HepG2 (cell line): ENCODE results near the gene ACAD8. TPM values are rescaled to one million over a fixed set of nuclear protein-coding genes. Genes with fewer than 3 reads are reported as not detected.

Experiments
- ATAC-seq: fragments of 200-7000 bp; cut with Tn5 transposase; 3 replicates; pipeline ENCODE4 v1.9.1; 2020; ENCODE audit warnings: mild to moderate bottlenecking, moderate library complexity
- BruUV-seq: library from RNA; stranded (reverse); fragments of 400-500 nt; replicated peaks from 2 replicates; lab custom pipeline; 2021; lab: Mats Ljungman, UMichigan
- CTCF ChIA-PET: fragments of 300-600 bp; formaldehyde crosslinking; extraction: SDS; loops from one replicate; lab custom pipeline; 2021; ENCODE audit warnings: low total read pairs, inconsistent platforms, low intra/inter-chr PET ratio; lab: Yijun Ruan, JAX
- POLR2A ChIA-PET: fragments of 350-600 bp; sonication (Branson Sonifier 250); formaldehyde crosslinking; loops from one replicate; lab custom pipeline; 2020; ENCODE audit warnings: antibody characterized with exemption, inconsistent platforms; lab: Yijun Ruan, JAX
- DNase-seq: peaks from one replicate; pipeline ENCODE4 v3.0.0-alpha.2; 2015; ENCODE audit warnings: low spot score
- FAIRE-seq: peaks from 3 replicates; lab custom pipeline; 2011; peaks lifted over from hg19 to GRCh38; lab: Jason Lieb, UNC
- H2AFZ ChIP-seq: one replicate; pipeline ENCODE4 v1.6.1; 2011; ENCODE audit warnings: low read length, inconsistent platforms
- H3K27ac ChIP-seq: fragments of 300-600 bp; 3 replicates; pipeline ENCODE4 v1.8.0; 2011; ENCODE audit warnings: mixed run types, mild to moderate bottlenecking, mixed read lengths, low read length, inconsistent platforms; ENCODE audit not compliant: insufficient read depth; ENCODE audit errors: extremely low read length
- H3K27me3 ChIP-seq, 2 experiments: fragments of 200-600 bp in 1 of 2; 2 replicates in 1 of 2; 3 replicates in 1 of 2; pipeline versions ENCODE4 v1.6.0 to v1.8.0; 2011; ENCODE audit warnings: low read length in 2 of 2, mild to moderate bottlenecking in 2 of 2, moderate library complexity in 2 of 2, inconsistent platforms in 1 of 2; ENCODE audit not compliant: insufficient read depth in 2 of 2, control insufficient read depth in 1 of 2
- H3K36me3 ChIP-seq, 2 experiments: fragments of 200-600 bp in 1 of 2; replicated peaks in 1 of 2; 2 replicates in 1 of 2; 3 replicates in 1 of 2; pipeline versions ENCODE4 v1.5.1 to v1.8.0; 2011; ENCODE audit warnings: low read length in 2 of 2, inconsistent platforms in 1 of 2; ENCODE audit not compliant: insufficient read depth in 2 of 2, control insufficient read depth in 1 of 2
- H3K4me1 ChIP-seq: 2 replicates; pipeline ENCODE4 v1.5.1; 2012; ENCODE audit warnings: low read length, inconsistent platforms; ENCODE audit not compliant: insufficient read depth
- H3K4me2 ChIP-seq: 2 replicates; pipeline ENCODE4 v1.6.0; 2011; ENCODE audit warnings: low read depth, low read length, inconsistent platforms
- H3K4me3 ChIP-seq, 3 experiments: fragments of 200-600 bp in 1 of 3; sonication (generic), shearing (Covaris generic) in 1 of 3; replicated peaks in 1 of 3; 2 replicates each; pipeline ENCODE4 v1.5.1; 2011 to 2016; ENCODE audit warnings: low read length in 3 of 3, inconsistent platforms in 2 of 3, low read depth in 2 of 3, mild to moderate bottlenecking in 2 of 3, control low read depth in 1 of 3, mixed read lengths in 1 of 3; ENCODE audit not compliant: insufficient read depth in 1 of 3
- H3K79me2 ChIP-seq: one replicate; pipeline ENCODE4 v1.6.1; 2011; ENCODE audit warnings: low read length, inconsistent platforms; ENCODE audit not compliant: insufficient read depth
- H3K9ac ChIP-seq: 2 replicates; pipeline ENCODE4 v1.6.0; 2011; ENCODE audit warnings: mild to moderate bottlenecking, low read depth, low read length, inconsistent platforms; ENCODE audit not compliant: insufficient read depth
- H3K9me3 ChIP-seq: 2 replicates; pipeline ENCODE4 v1.5.1; 2012; ENCODE audit warnings: mild to moderate bottlenecking, low read length
- H4K20me1 ChIP-seq: 2 replicates; pipeline ENCODE4 v1.6.0; 2011; ENCODE audit warnings: inconsistent platforms, mild to moderate bottlenecking, low read length, moderate library complexity; ENCODE audit not compliant: insufficient read depth
- ARNT ChIP-seq: fragments of 450-650 bp; IDR thresholded peaks from 2 replicates; pipeline ENCODE4 v1.6.1; 2017
- ELF4 ChIP-seq: sonication (generic); formaldehyde crosslinking; IDR thresholded peaks from 2 replicates; pipeline ENCODE4 v1.5.0; 2020; ENCODE audit warnings: missing genetic modification reagents, mild to moderate bottlenecking, moderate library complexity, borderline replicate concordance
- HMGXB3 ChIP-seq: sonication (generic); formaldehyde crosslinking; IDR thresholded peaks from 2 replicates; pipeline ENCODE4 v1.4.0; 2020; ENCODE audit warnings: missing genetic modification reagents, borderline replicate concordance
- ISL2 ChIP-seq: sonication (generic); formaldehyde crosslinking; IDR thresholded peaks from 2 replicates; pipeline ENCODE4 v1.5.0; 2020; ENCODE audit warnings: missing genetic modification reagents
- KDM2A ChIP-seq: sonication (generic); formaldehyde crosslinking; IDR thresholded peaks from 2 replicates; pipeline ENCODE4 v1.4.0; 2020; ENCODE audit warnings: low read depth, missing genetic modification reagents, borderline replicate concordance
- RORA ChIP-seq: sonication (generic); formaldehyde crosslinking; IDR thresholded peaks from 2 replicates; pipeline ENCODE4 v1.5.0; 2020; ENCODE audit warnings: mild to moderate bottlenecking, missing genetic modification reagents, moderate library complexity
- SOX6 ChIP-seq, 2 experiments: fragments of 450-650 bp in 1 of 2; sonication (generic) in 1 of 2; formaldehyde crosslinking in 1 of 2; IDR thresholded peaks; 2 replicates each; pipeline versions ENCODE4 v1.4.0 to v1.6.1; 2017 to 2020; ENCODE audit warnings: antibody characterized with exemption in 1 of 2, mild to moderate bottlenecking in 1 of 2, missing genetic modification reagents in 1 of 2
- ZFP62 ChIP-seq: sonication (generic); formaldehyde crosslinking; IDR thresholded peaks from 2 replicates; pipeline ENCODE4 v1.4.0; 2020; ENCODE audit warnings: missing genetic modification reagents
- ZMYM2 ChIP-seq: sonication (generic); formaldehyde crosslinking; IDR thresholded peaks from 2 replicates; pipeline ENCODE4 v1.8.0; 2022; ENCODE audit warnings: mild to moderate bottlenecking, missing genetic modification reagents
- ZNF274 ChIP-seq: sonication (generic); formaldehyde crosslinking; IDR thresholded peaks from 2 replicates; pipeline ENCODE4 v1.5.1; 2020; ENCODE audit warnings: mild to moderate bottlenecking, missing genetic modification reagents
- ZNF619 ChIP-seq: sonication (generic); formaldehyde crosslinking; IDR thresholded peaks from 2 replicates; pipeline ENCODE4 v1.4.0; 2020; ENCODE audit warnings: mild to moderate bottlenecking, missing genetic modification reagents
- ZSCAN9 ChIP-seq: IDR thresholded peaks from 2 replicates; pipeline ENCODE4 v1.6.1; 2016; ENCODE audit warnings: borderline replicate concordance
- ZXDC ChIP-seq: sonication (generic); formaldehyde crosslinking; IDR thresholded peaks from 2 replicates; pipeline ENCODE4 v1.5.0; 2020; ENCODE audit warnings: mild to moderate bottlenecking, missing genetic modification reagents
- WGBS: methylation state at CpG from one replicate; pipeline ENCODE4 v1.1.6; 2017; ENCODE audit warnings: low lambda C conversion rate; 5-methylcytosine and 5-hydroxymethylcytosine counted together
- in situ Hi-C: cut with HindIII; loops from 2 replicates; pipeline ENCODE4 v1.10.0; 2017; ENCODE audit warnings: low pct_unique_long_range_greater_than_20kb; ENCODE audit not compliant: extremely low pct_ligation_motif_present
- intact Hi-C: fragments of 100-400 bp; cut with micrococcal nuclease; formaldehyde crosslinking; loops from one replicate; pipeline ENCODE4 v1.10.0; 2022; ENCODE audit not compliant: unreplicated experiment
- polyA plus RNA-seq, 8 experiments: library from polyadenylated mRNA; depleted of rRNA in 3 of 8; stranded (reverse) in 7 of 8; unstranded in 1 of 8; fragments of >200 nt; fragmentation: Illumina TruSeq in 4 of 8; extraction: Trizol in 4 of 8; gene quantifications; 2 replicates each; pipeline versions ENCODE4 v1.2.1 to v1.2.3, GENCODE V29; 2011 to 2016; ENCODE audit warnings: low read depth in 4 of 8, missing spikeins in 1 of 8, mixed read lengths in 1 of 8; ENCODE audit not compliant: insufficient read depth in 1 of 8
- total RNA-seq, 5 experiments: library from RNA; depleted of rRNA; stranded (reverse); fragments of >200 nt; fragmentation: Illumina TruSeq; extraction: Trizol; gene quantifications; 2 replicates each; pipeline ENCODE4 v1.2.3, GENCODE V29; 2016; ENCODE audit warnings: low read depth in 1 of 5

Gene ACAD8
- total and polyA plus RNA-seq, 2 of the 13 experiments (the other 11 are each of a cell fraction or from before 2014, with no cell fraction given) = 13.5 to 20.3 TPM

- no peak for FAIRE-seq
- no peaks in the 10 kb centered on the region for H3K27me3 ChIP-seq
- 94% methylated on average over 7 of the region's 7 CpGs for WGBS
- no peak overlapping the region for H3K9ac ChIP-seq
- H3K4me1 ChIP-seq = peaks cover 10% of the 10 kb centered on the region; the same call in 1 of the 2 replicates
- CTCF ChIA-PET = no interaction called here
- H3K27ac ChIP-seq = no peak overlapping the region
- TF ChIP-seq ZFP62 (no peak), ARNT (no peak), RORA (CRISPR knock-in tag) (no peak), ISL2 (CRISPR knock-in tag) (no peak), ZXDC (CRISPR knock-in tag) (no peak)
- TF ChIP-seq, all 625 proteins: peak for 0
- ATAC-seq (no peak), DNase-seq (no peak)
- H3K36me3 ChIP-seq = peaks cover 3 to 42% of the 10 kb centered on the region in 2 experiments
- H3K4me2 ChIP-seq = no peak overlapping the region
- H3K4me3 ChIP-seq = no peak overlapping the region
- peaks cover 6% of the 10 kb centered on the region for H3K79me2 ChIP-seq
- intact Hi-C loops = no loop called here
- no TSS peak for BruUV-seq
- no peak overlapping the region for H2AFZ ChIP-seq
- peaks cover 2% of the 10 kb centered on the region; the same call in 1 of the 2 replicates for H4K20me1 ChIP-seq
- in situ Hi-C loops = no loop called here
- H3K9me3 ChIP-seq = no peaks in the 10 kb centered on the region
- POLR2A ChIA-PET = no interaction called here
Observed at GRCh38 chr11:134215836-134216235, 37.5 kb upstream of the ACAD8 start.

- CTCF ChIA-PET = no interaction called here
- Histone ChIP-seq H2AFZ (no peak overlapping the region), H4K20me1 (peaks cover 2% of the 10 kb centered on the region; the same call in 1 of the 2 replicates), H3K79me2 (peaks cover 6% of the 10 kb centered on the region), H3K4me2 (no peak overlapping the region), H3K9me3 (no peaks in the 10 kb centered on the region), H3K9ac (no peak overlapping the region), H3K4me1 (peaks cover 14% of the 10 kb centered on the region), H3K36me3 (peaks cover 3 to 33% of the 10 kb centered on the region in 2 experiments), H3K27me3 (no peaks in the 10 kb centered on the region), H3K4me3 (no peak overlapping the region), H3K27ac (no peak overlapping the region)
- ATAC-seq (no peak), DNase-seq (no peak), FAIRE-seq (no peak)
- POLR2A ChIA-PET = no interaction called here
- in situ Hi-C loops = no loop called here
- intact Hi-C loops = no loop called here
- no TSS peak for BruUV-seq
- WGBS = 96% methylated on average over 3 of the region's 3 CpGs
- TF ChIP-seq KDM2A = no peak
- TF ChIP-seq ZMYM2 (CRISPR knock-in tag) = no peak
- no peak for TF ChIP-seq SOX6 (IDR thresholded peaks at IDR 0.05)
- no peak for TF ChIP-seq SOX6 (CRISPR knock-in tag; IDR thresholded peaks at IDR 0.05)
- TF ChIP-seq ZSCAN9 (CRISPR knock-in tag) = no peak
- TF ChIP-seq ZNF619 (CRISPR knock-in tag) = no peak
- no peak for TF ChIP-seq ZNF274 (CRISPR knock-in tag)
- no peak for TF ChIP-seq HMGXB3
- TF ChIP-seq ELF4 (CRISPR knock-in tag) = no peak
Observed at GRCh38 chr11:134216816-134217215, 36.6 kb upstream of the ACAD8 start.
